K562 (cell line): ENCODE results near the gene DNAI7. TPM values are rescaled to one million over a fixed set of nuclear protein-coding genes. Genes with fewer than 3 reads are reported as not detected.

ENCODE experiments used
- C11orf30 ChIP-seq: fragments of 450-650 bp; IDR thresholded peaks from 2 replicates; pipeline ENCODE4 v1.6.1; 2016; ENCODE audit warnings: low read depth, mild to moderate bottlenecking
- CEBPB ChIP-seq: fragments of 450-650 bp; IDR thresholded peaks from 2 replicates; pipeline ENCODE4 v1.6.1; 2016; ENCODE audit warnings: missing genetic modification characterization, missing compliant biosample characterization
- CREB5 ChIP-seq: fragments of 250-450 bp; sonication (Bioruptor Pico); IDR thresholded peaks from 2 replicates; pipeline ENCODE4 v1.5.0; 2020; ENCODE audit warnings: mild to moderate bottlenecking
- ELF1 ChIP-seq: fragments of 200-800 bp; sonication (Bioruptor generic); IDR thresholded peaks from 2 replicates; pipeline ENCODE4 v1.6.1; 2016; ENCODE audit warnings: missing genetic modification characterization, missing compliant biosample characterization
- ETS2 ChIP-seq: IDR thresholded peaks from 2 replicates; pipeline ENCODE4 v1.6.1; 2016; ENCODE audit warnings: borderline replicate concordance, missing genetic modification characterization, mild to moderate bottlenecking, moderate library complexity, missing compliant biosample characterization; ENCODE audit not compliant: poor library complexity, severe bottlenecking
- ETV5 ChIP-seq: sonication (generic); formaldehyde crosslinking; IDR thresholded peaks from 2 replicates; pipeline ENCODE4 v1.4.0; 2020; ENCODE audit warnings: low read depth, mild to moderate bottlenecking, missing genetic modification reagents
- HNRNPH1 ChIP-seq: fragments of 200-400 bp; formaldehyde crosslinking; optimal IDR thresholded peaks from 2 replicates; pipeline ENCODE3; 2017; ENCODE audit warnings: low read depth, mild to moderate bottlenecking, low read length, moderate library complexity
- JUNB ChIP-seq: fragments of 450-650 bp; formaldehyde crosslinking; conservative IDR thresholded peaks from 2 replicates; pipeline ENCODE4 v1.4.0; 2020; ENCODE audit warnings: mild to moderate bottlenecking
- KLF10 ChIP-seq: fragments of 250-450 bp; sonication (Bioruptor Pico); IDR thresholded peaks from 2 replicates; pipeline ENCODE4 v1.6.1; 2021; ENCODE audit warnings: matching md5 sums
- LARP7 ChIP-seq: fragments of 450-650 bp; IDR thresholded peaks from 2 replicates; pipeline ENCODE4 v1.6.1; 2016
- MIER1 ChIP-seq: fragments of 450-650 bp; IDR thresholded peaks from 2 replicates; pipeline ENCODE4 v1.6.1; 2016; ENCODE audit warnings: antibody characterized with exemption, mild to moderate bottlenecking, low read depth
- NR3C1 ChIP-seq: sonication (generic); formaldehyde crosslinking; IDR thresholded peaks from 2 replicates; pipeline ENCODE4 v1.8.1; 2022; ENCODE audit warnings: missing genetic modification reagents
- NR4A1 ChIP-seq, 2 experiments: fragments of 250-450 bp in 1 of 2; fragments of 450-650 bp in 1 of 2; sonication (Bioruptor Pico) in 1 of 2; IDR thresholded peaks; 2 replicates each; pipeline versions ENCODE4 v1.4.0 to v1.6.1; 2016 to 2020; ENCODE audit warnings: mild to moderate bottlenecking in 2 of 2, missing compliant biosample characterization in 1 of 2, missing genetic modification characterization in 1 of 2, moderate library complexity in 1 of 2
- NUFIP1 ChIP-seq: fragments of 450-650 bp; IDR thresholded peaks from 2 replicates; pipeline ENCODE4 v1.6.1; 2018; ENCODE audit not compliant: partially characterized antibody
- PCBP2 ChIP-seq: fragments of 200-400 bp; formaldehyde crosslinking; IDR thresholded peaks from 2 replicates; pipeline ENCODE4 v1.6.1; 2018; ENCODE audit warnings: low read length, low read depth, mild to moderate bottlenecking, moderate library complexity; ENCODE audit not compliant: poor library complexity, severe bottlenecking
- POLR2AphosphoS5 ChIP-seq: IDR thresholded peaks from 2 replicates; pipeline ENCODE4 v1.6.1; 2011; ENCODE audit warnings: mild to moderate bottlenecking, low read depth, low read length, moderate library complexity; ENCODE audit not compliant: control insufficient read depth, insufficient read depth
- RAD21 ChIP-seq, 2 experiments: fragments of 250-450 bp in 1 of 2; fragments of 450-650 bp in 1 of 2; sonication (Bioruptor Pico) in 1 of 2; formaldehyde crosslinking in 1 of 2; IDR thresholded peaks in 1 of 2; conservative IDR thresholded peaks in 1 of 2; 2 replicates each; pipeline versions ENCODE4 v1.4.0 to v1.8.0; 2020 to 2022; ENCODE audit warnings: mild to moderate bottlenecking in 2 of 2, moderate library complexity in 1 of 2
- ZNF175 ChIP-seq: fragments of 200-800 bp; sonication (Bioruptor generic); IDR thresholded peaks from 2 replicates; pipeline ENCODE4 v1.6.1; 2016; ENCODE audit warnings: low read depth, mild to moderate bottlenecking, missing genetic modification characterization, missing compliant biosample characterization
- ZNF699 ChIP-seq: fragments of 250-450 bp; sonication (Bioruptor Pico); IDR thresholded peaks from 2 replicates; pipeline ENCODE4 v1.8.0; 2021; ENCODE audit warnings: mild to moderate bottlenecking, moderate library complexity; ENCODE audit not compliant: insufficient replicate concordance
- polyA plus RNA-seq, 8 experiments: library from polyadenylated mRNA; depleted of rRNA in 4 of 8; stranded (reverse) in 5 of 8; unstranded in 3 of 8; fragments of >200 nt; fragmentation: Nextera tagmentation in 2 of 8; fragmentation: Illumina TruSeq in 1 of 8; extraction: Ambion mirVana in 2 of 8; extraction: Trizol in 1 of 8; gene quantifications; 2 replicates each; pipeline versions ENCODE4 v1.2.1 to v1.2.3, GENCODE V29; 2011 to 2014; ENCODE audit warnings: inconsistent platforms in 1 of 8, missing spikeins in 1 of 8
- total RNA-seq, 7 experiments: library from RNA; depleted of rRNA in 6 of 7; stranded (reverse); fragments of >200 nt in 6 of 7; fragmentation: Illumina TruSeq in 2 of 7; extraction: Trizol in 2 of 7; gene quantifications; 2 replicates each; pipeline versions ENCODE4 v1.2.1 to v1.2.3, GENCODE V29; 2011 to 2021; ENCODE audit warnings: low replicate concordance in 1 of 7
- TF ChIP-seq, protein P1 (sequence below), 2 experiments: fragments of 450-650 bp in 1 of 2; IDR thresholded peaks; 2 replicates each; pipeline ENCODE4 v1.6.1; 2011 to 2017; ENCODE audit warnings: low read depth in 2 of 2, antibody characterized with exemption in 1 of 2, borderline replicate concordance in 1 of 2, low read length in 1 of 2, mild to moderate bottlenecking in 1 of 2, mixed read lengths in 1 of 2; ENCODE audit not compliant: control insufficient read depth in 1 of 2
- TF ChIP-seq, protein P2 (sequence below), 2 experiments: fragments of 450-650 bp in 1 of 2; sonication (generic) in 1 of 2; formaldehyde crosslinking; conservative IDR thresholded peaks; 2 replicates each; pipeline versions ENCODE4 v1.4.0 to v1.8.1; 2020 to 2022; ENCODE audit warnings: mild to moderate bottlenecking in 1 of 2, missing genetic modification reagents in 1 of 2

The DNAI7 gene
- total and polyA plus RNA-seq, 9 of the 15 experiments (the other 6 are each of a cell fraction or from before 2014, with no cell fraction given): 0.06 to 0.76 (median 0.17) TPM; not detected in 1

DNA sequence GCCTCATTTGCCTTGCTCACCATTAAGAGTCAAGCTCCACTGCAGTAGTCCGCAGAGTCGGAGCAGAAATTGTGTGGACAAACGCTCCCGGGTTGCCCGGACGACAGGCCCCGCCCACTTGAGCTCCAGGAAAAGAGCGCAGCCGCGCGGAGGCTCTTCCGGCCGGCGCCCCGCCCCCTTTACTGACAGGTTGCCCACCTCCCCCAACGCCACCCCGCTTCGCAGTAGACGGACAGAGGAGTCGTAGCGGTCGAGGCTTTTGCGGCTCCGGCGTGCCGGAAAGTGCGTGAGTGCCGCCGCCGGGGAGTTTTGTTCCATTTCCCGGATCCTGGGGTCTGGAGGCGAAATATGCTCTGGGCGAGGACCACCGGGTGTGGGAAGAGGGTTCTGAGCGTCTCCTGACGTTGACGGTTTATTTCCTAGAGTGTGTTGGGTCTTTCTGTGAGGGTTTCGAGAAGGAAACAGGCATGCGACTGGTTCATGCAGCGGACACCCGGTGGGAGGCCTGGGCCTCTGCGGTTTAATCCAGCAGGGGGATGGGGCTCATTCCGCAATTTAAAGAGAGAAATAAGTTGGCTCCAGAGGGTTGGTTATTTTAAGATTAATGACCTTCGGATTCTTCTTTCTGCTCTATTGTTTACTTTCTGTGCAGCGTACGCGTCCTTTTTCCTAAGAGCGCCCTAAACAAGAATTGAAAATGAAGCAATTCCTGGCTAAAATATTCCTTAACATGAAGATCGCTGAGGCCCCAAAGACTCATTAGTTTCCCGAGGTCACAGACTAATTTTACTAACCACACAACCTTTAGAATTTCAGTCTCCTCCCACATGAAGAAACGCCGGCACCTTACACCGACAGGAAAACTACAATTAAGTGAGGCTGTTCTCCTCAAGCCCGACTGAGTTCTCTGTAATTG lies at the start of gene DNAI7, which contains the start of gene ETFRF1 (continued):
- TF ChIP-seq, protein P1, sequence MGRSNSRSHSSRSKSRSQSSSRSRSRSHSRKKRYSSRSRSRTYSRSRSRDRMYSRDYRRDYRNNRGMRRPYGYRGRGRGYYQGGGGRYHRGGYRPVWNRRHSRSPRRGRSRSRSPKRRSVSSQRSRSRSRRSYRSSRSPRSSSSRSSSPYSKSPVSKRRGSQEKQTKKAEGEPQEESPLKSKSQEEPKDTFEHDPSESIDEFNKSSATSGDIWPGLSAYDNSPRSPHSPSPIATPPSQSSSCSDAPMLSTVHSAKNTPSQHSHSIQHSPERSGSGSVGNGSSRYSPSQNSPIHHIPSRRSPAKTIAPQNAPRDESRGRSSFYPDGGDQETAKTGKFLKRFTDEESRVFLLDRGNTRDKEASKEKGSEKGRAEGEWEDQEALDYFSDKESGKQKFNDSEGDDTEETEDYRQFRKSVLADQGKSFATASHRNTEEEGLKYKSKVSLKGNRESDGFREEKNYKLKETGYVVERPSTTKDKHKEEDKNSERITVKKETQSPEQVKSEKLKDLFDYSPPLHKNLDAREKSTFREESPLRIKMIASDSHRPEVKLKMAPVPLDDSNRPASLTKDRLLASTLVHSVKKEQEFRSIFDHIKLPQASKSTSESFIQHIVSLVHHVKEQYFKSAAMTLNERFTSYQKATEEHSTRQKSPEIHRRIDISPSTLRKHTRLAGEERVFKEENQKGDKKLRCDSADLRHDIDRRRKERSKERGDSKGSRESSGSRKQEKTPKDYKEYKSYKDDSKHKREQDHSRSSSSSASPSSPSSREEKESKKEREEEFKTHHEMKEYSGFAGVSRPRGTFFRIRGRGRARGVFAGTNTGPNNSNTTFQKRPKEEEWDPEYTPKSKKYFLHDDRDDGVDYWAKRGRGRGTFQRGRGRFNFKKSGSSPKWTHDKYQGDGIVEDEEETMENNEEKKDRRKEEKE (IDR thresholded peaks at IDR 0.05; ENCODE audit: borderline replicate concordance in 1 of 2, control insufficient read depth in 1 of 2, low read depth in 2 of 2, low read length in 1 of 2): no peak
- TF ChIP-seq HNRNPH1: no peak
- TF ChIP-seq CEBPB (tag): no peak
- TF ChIP-seq NR3C1 (CRISPR knock-in tag): no peak
- TF ChIP-seq KLF10 (CRISPR knock-in tag): no peak
- TF ChIP-seq LARP7: no peak
- TF ChIP-seq ETV5 (CRISPR knock-in tag): peak; percentile 56; the same call in 1 of the 2 replicates
- no peak for TF ChIP-seq ZNF699 (CRISPR knock-in tag)
- TF ChIP-seq NR4A1 (CRISPR knock-in tag; IDR thresholded peaks at IDR 0.05): no peak
- no peak for TF ChIP-seq NR4A1 (tag; IDR thresholded peaks at IDR 0.05)
- no peak for TF ChIP-seq JUNB
- TF ChIP-seq MIER1: no peak
- no peak for TF ChIP-seq ZNF175 (CRISPR knock-in tag)
- no peak for TF ChIP-seq CREB5 (CRISPR knock-in tag)
- no peak for TF ChIP-seq ETS2 (tag)
- no peak for TF ChIP-seq PCBP2
- TF ChIP-seq C11orf30: 0 out of 2 replicates have a peak, but pooled peaks have one; percentile 31
- TF ChIP-seq, protein P2, sequence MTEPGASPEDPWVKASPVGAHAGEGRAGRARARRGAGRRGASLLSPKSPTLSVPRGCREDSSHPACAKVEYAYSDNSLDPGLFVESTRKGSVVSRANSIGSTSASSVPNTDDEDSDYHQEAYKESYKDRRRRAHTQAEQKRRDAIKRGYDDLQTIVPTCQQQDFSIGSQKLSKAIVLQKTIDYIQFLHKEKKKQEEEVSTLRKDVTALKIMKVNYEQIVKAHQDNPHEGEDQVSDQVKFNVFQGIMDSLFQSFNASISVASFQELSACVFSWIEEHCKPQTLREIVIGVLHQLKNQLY (CRISPR knock-in tag; conservative IDR thresholded peaks at IDR 0.05): no peak
- peak; percentile 77 for TF ChIP-seq ELF1 (tag)
- no peak for TF ChIP-seq RAD21 (CRISPR knock-in tag; conservative IDR thresholded peaks at IDR 0.05 in 1 of 2, IDR thresholded peaks at IDR 0.05 in 1 of 2)
- no peak for TF ChIP-seq NUFIP1
- TF ChIP-seq POLR2AphosphoS5: peak; percentile 86
